Mammary epithelial cell (primary cell): ENCODE data around the gene LY6G5B.

Experiments used
- CTCF ChIP-seq, 2 donors: IDR thresholded peaks in 1 of 2; conservative IDR thresholded peaks in 1 of 2; 2 replicates each; pipeline ENCODE4 v1.5.1; 2011 to 2012; ENCODE audit warnings: inconsistent platforms in 2 of 2, low read length in 2 of 2, mild to moderate bottlenecking in 2 of 2, control low read depth in 1 of 2, low read depth in 1 of 2; ENCODE audit not compliant: insufficient read depth in 1 of 2; ENCODE audit errors: extremely low read depth in 1 of 2
- EZH2 ChIP-seq: IDR thresholded peaks from 2 replicates; pipeline ENCODE4 v1.6.1; 2012; ENCODE audit warnings: low read length, inconsistent platforms, borderline replicate concordance

GRCh38 chr6:31693535-31693934, 23.8 kb downstream of the LY6G5B start:
- TF ChIP-seq CTCF (conservative IDR thresholded peaks at IDR 0.05 in 1 of 2, IDR thresholded peaks at IDR 0.05 in 1 of 2; ENCODE audit: extremely low read depth in 1 of 2, insufficient read depth in 1 of 2, low read depth in 1 of 2, low read length in 2 of 2) (no peak), EZH2 (no peak)
